ENCODE measurements around the gene DNAH1. TPM values are rescaled to one million over a fixed set of nuclear protein-coding genes. Genes with fewer than 3 reads are reported as not detected.

Gene DNAH1
- total RNA-seq, 1 donor from 2014 or later, result 8.2 TPM

GRCh38 chr3:52293491-52294319, 22.4 kb upstream of the DNAH1 start:
- Mint-ChIP-seq H3K27ac (no peak overlapping the region), H3K9me3 (no peaks in the 10 kb centered on the region), H3K36me3 (no peaks in the 10 kb centered on the region), H3K4me1 (peaks cover 20% of the 10 kb centered on the region), H3K4me3 (no peak overlapping the region), H3K27me3 (ENCODE audit: low read depth) (no peaks in the 10 kb centered on the region)
- TF ChIP-seq, protein P1, sequence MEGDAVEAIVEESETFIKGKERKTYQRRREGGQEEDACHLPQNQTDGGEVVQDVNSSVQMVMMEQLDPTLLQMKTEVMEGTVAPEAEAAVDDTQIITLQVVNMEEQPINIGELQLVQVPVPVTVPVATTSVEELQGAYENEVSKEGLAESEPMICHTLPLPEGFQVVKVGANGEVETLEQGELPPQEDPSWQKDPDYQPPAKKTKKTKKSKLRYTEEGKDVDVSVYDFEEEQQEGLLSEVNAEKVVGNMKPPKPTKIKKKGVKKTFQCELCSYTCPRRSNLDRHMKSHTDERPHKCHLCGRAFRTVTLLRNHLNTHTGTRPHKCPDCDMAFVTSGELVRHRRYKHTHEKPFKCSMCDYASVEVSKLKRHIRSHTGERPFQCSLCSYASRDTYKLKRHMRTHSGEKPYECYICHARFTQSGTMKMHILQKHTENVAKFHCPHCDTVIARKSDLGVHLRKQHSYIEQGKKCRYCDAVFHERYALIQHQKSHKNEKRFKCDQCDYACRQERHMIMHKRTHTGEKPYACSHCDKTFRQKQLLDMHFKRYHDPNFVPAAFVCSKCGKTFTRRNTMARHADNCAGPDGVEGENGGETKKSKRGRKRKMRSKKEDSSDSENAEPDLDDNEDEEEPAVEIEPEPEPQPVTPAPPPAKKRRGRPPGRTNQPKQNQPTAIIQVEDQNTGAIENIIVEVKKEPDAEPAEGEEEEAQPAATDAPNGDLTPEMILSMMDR (IDR thresholded peaks at IDR 0.05; ENCODE audit: unreplicated experiment), result no peak
- DNase-seq (ENCODE audit: low spot score in 2 of 2, unreplicated experiment in 2 of 2), result no peak

GRCh38 chr3:52294320-52295150, 21.6 kb upstream of the DNAH1 start:
- no peaks in the 10 kb centered on the region for H3K36me3 Mint-ChIP-seq
- H3K27ac Mint-ChIP-seq, result peak overlapping the region; percentile 48
- no peak overlapping the region for H3K4me3 Mint-ChIP-seq
- TF ChIP-seq, protein P1 (IDR thresholded peaks at IDR 0.05; ENCODE audit: unreplicated experiment), result no peak
- peaks cover 28% of the 10 kb centered on the region for H3K4me1 Mint-ChIP-seq
- no peaks in the 10 kb centered on the region for H3K27me3 Mint-ChIP-seq (ENCODE audit: low read depth)
- DNase-seq (ENCODE audit: low spot score in 2 of 2, unreplicated experiment in 2 of 2), result no peak
- no peaks in the 10 kb centered on the region for H3K9me3 Mint-ChIP-seq

- Mint-ChIP-seq H3K4me3 (no peak overlapping the region), H3K27ac (no peak overlapping the region), H3K4me1 (peaks cover 39% of the 10 kb centered on the region), H3K9me3 (no peaks in the 10 kb centered on the region), H3K36me3 (no peaks in the 10 kb centered on the region), H3K27me3 (ENCODE audit: low read depth) (no peaks in the 10 kb centered on the region)
- TF ChIP-seq, protein P1 (IDR thresholded peaks at IDR 0.05; ENCODE audit: unreplicated experiment), result no peak
- no peak for DNase-seq (ENCODE audit: low spot score in 2 of 2, unreplicated experiment in 2 of 2)
Observed at GRCh38 chr3:52295671-52296208, 20.4 kb upstream of the DNAH1 start.

GRCh38 chr3:52297242-52298148, 18.6 kb upstream of the DNAH1 start:
- peaks cover 44% of the 10 kb centered on the region for H3K4me1 Mint-ChIP-seq
- TF ChIP-seq, protein P1 (IDR thresholded peaks at IDR 0.05; ENCODE audit: unreplicated experiment), result no peak
- H3K4me3 Mint-ChIP-seq, result peak overlapping the region; percentile 86
- peak overlapping the region; percentile 79 for H3K27ac Mint-ChIP-seq
- no peaks in the 10 kb centered on the region for H3K9me3 Mint-ChIP-seq
- no peaks in the 10 kb centered on the region for H3K36me3 Mint-ChIP-seq
- no peaks in the 10 kb centered on the region for H3K27me3 Mint-ChIP-seq (ENCODE audit: low read depth)
- no peak for DNase-seq (ENCODE audit: low spot score in 2 of 2, unreplicated experiment in 2 of 2)

All from mesothelial cell of epicardium (in vitro differentiated cells).